Stimulated activated CD4-positive, alpha-beta T cell treated with anti-CD3 and anti-CD28 coated beads, Interleukin-4, amount 100 ng/mL, for 4 hours (primary cell): ENCODE data around the gene PTPN22.
"Not testable (repeated sequence)": the region's sequence is repeated elsewhere in the genome, so short reads cannot be mapped to it uniquely, and the experiment has no call there.

Experiments
- DNase-seq, 2 experiments: peaks; one replicate each; pipeline ENCODE4 v3.0.0-alpha.2; 2020

Gene PTPN22

DNA sequence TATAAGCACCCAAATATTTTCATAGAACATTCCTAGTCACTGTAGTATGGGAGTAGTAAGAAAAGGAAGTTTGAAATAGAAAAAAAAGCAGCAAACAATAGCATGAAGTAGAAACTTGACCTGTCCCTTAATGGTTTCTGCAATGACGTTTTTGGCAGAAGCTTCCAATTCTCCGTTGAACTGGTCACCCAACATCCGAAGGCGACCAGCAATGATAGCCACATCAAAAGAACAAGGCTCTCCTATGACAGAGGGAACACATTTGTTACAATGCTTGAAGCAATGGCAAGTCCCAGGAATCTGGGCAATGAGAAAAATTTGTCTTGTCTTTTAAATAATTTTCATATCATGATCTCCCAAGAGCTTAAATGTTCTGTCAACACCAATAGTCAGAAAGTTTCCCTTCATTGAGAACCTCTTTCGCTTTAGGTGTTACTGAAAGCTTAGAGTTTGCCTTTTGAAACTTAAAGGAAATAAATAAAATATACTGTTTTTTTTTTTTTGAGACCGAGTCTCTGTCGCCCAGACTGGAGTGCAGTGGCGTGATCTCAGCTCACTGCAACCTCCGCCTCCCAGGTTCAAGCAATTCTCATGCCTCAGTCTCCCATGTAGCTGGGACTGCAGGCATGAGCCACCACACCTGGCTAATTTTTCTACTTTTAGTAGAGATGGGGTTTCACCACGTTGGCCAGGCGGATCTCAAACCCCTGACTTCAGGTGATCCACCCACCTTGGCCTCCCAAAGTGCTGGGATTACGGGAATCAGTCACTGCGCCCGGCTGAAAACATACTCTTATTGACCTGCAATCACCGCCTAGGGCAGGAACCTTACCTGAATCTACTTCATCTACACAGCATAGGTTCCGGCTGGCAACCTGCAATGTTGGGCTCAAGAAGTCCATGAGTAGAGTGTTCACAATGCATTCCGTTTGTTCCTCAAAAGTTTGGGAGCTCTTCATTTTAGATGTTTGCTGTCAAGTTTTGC, 15.2 kb upstream of the PTPN22 start:
- no peak for DNase-seq

DNA sequence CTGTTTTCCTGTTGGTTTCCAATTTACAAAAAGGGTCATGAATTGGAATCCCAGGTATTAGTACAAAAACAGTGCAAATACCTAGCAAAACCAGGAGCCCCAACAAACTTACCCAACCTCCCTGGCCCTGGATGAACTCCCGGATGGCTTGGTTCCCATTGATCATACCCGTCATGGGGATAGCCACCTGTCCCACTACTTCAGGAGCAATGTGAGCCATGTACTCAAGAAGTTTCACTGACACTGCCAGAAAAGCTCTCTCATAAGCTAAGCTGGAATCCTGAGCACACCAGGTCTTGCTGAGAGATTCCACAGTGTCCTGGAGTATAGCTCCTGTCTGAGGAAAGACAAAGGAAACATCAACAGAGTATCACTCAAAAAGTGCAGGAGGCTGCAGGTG, 10.1 kb upstream of the PTPN22 start:
- DNase-seq = no peak

DNA sequence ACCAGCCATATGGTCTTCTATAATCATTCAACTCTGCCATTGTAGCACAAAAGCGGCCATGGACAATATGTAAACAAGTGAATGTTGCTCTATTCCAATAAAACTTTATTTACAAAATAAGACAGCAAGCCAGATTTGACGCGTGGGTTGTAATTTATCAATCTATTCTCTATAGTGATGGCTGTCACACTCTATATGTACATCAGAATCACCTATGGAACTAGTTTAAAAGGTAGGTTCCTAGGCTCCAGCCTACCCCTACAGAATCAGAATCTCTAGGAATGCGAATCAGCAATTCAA, 8.2 kb upstream of the PTPN22 start:
- DNase-seq = no peak

DNA sequence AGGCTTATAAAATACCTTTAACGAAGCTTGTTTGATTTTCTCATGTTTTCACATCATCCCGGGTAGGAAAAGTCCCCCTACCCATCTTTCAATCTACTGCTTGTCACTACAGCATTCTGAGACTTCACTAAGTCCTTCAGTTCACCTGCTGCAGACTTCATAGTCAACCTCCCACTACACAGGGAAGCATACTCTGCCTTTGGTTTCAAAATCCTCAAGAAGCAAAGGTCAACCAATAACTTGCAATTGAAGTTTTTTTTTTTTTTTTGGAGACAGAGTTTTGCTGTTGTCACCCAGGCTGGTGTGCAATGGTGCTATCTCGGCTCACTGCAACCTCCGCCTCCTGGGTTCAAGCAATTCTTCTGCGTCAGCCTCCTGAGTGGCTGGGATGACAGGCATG, 4.7 kb upstream of the PTPN22 start:
- DNase-seq = no peak

DNA sequence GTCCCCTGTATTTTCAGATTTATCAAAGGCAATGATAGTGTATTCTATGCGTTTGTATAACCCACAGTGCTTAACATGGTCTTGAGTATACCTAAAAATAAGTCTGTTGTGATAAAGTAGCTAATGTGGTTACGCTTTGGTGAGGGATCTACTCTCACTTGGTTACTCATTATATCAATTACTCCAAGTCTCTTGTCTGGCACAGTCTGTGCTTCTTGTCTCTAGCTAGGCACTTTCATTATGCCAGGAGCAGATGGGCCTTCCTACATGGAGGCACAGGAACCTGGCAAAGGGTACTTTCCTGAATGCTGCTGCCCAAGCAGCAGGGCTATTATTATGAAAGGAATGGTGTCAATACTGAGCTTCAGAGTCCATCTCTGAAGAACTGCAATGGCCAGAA, 4.2 kb upstream of the PTPN22 start:
- DNase-seq = no peak

DNA sequence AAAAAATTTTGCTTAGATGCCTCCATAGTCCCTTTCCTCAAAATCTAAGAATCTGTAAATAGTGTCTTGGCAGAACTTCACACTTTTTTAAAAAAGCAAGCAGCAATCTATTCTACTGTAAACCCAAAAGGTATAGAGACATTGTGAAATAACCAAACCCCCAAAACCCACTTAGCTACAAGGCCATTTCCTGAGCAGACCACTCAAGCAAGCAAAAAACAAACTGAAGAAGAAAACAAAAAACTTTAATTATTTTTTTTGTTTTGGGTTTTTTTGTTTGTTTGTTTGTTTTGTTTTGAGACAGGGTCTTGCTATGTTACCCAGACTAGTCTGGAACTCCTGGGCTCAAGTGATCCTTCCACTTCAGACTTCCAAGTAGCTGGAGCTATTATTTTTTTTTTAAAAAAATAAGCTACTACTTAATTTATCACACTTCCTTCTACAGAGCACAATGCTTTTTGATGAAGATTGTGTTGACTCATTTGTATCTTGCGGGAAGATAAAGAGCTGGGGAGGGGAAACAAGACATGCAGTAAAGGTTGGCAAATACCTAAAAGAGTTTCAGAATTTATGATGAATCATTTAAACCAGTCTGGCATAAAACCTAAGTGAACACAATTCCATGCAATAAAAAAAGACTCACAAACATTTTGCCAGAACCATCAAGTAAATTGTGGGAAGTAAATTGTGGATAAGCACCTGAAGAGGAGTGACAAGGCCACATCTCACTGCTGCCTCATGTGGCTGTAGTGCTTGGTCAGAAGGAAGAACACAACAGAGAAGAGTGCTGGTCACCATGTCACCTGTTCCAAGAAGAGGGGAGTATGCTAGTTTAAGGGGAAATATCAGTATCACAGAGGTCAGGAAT, 2.7 kb upstream of the PTPN22 start:
- DNase-seq = no peak

DNA sequence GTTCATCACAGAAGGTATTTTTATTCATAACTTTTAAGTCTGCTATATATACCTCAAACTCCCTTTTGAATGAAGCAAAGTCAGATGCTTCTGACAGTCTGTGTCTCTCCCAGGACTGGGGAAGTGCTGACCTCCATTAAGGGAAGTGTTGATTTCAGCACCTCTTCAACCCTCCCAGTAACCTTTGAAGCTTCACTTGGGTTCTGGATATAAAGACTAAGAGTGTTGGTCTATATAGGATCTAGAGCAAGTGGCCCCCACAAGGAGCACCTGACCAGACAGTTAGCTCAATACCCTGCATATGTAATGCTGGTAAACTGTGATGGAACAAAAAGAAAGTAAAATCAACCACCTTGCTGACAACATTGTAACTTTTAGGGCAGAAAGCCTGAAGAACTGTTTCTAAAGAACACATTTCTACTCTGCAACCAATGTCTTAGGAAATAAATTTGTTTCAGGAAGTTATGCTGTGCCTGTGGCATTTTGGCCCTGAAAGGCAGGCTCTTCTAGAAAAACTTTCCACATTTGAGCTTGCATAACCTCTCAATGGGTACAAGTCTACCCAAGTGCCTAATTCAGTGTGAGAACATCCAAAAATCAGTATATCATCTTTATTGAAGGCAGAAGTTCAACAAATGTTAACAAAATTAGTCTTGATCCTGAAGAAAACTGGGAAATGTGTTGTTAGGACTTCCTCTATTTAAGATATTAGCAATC, 865 bp upstream of the PTPN22 start:
- no peak for DNase-seq

DNA sequence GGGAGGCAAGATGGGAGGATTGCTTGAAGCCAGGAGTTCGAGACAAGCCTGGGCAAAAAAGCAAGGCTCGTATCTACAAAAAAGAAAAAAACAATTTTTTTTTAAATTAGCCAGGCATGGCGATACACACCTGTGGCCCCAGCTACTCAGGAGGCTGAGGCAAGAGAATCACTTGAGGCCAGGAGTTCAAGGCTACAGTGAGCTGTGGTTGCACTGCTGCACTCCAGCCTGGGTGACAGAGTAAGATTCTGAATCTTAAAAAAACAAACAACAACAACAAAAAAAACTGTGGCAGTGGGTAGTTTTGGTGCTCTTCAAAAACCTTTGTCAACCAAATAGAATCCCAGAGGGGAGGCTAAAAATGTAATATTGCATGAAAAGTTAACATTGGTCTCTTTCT, 734 bp downstream of the PTPN22 start:
- DNase-seq = no peak

DNA sequence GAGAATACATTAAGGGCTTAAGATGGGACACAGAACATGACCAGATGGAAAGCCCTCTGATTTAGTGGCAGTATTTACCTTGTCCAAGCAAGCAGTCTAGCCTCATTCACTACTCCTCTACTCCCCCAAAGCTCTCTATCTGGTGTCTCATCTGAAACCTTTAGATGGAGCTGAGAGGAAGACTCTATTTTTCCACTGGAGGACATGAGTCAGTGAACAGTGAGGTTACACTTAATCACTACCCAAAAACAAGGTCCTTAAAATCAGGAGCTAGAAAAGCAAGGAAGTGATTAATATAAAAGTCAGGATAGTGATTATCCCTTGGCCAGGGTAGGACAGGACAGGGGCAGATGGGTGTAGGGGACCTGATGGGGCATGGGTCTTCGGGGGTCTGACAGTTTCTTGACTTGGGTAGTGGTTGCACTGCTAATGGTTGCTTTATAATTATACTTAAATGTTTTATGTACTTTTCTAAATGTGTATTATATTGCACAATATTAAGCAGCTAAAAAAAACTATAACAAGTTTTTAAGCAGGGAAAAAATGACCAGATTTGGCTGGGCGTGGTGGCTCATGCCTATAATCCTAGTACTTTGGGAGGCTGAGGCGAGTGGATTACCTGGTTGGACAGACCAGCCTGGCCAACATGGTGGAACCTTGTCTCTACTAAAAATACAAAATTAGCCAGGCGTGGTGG, 3.0 kb downstream of the PTPN22 start:
- DNase-seq = no peak

DNA sequence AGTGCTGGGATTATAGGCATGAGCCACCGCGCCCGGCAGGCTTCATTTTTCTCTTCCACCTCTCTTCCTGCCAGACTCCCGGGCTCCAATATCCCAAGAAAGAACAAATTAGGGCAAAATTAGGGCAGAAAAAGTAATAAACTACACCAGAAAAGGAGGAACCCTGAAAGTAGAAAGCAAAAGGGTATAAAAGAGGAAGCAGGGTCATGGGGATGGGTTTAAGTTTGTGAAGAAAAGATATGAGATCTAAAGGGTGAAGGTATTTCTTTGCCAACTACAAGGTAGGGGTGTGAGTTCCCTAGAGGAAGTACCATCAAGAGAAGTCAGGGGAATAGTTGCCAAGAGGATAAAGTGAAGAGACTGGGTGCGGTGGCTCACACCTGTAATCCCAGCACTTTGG, 9.9 kb downstream of the PTPN22 start:
- DNase-seq = no peak

DNA sequence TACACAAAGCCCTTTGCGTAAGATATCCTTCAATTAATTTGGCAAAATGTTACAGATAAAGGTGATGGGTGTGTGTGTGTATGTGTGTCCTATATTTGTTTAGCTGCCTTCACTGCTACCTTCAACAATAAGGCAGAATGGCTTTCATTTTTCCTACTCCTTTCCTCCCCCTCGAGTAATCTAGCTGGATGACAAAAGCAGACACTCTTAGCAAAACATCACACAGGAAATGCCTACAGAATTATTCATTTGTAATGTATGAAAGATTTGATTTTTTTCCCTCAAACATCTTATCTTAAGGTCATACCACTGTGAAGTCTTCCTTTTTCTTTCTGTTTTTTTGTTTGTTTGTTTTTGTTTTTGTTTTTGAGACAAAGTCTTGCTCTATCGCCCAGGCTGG, 10.6 kb downstream of the PTPN22 start:
- no peak for DNase-seq

DNA sequence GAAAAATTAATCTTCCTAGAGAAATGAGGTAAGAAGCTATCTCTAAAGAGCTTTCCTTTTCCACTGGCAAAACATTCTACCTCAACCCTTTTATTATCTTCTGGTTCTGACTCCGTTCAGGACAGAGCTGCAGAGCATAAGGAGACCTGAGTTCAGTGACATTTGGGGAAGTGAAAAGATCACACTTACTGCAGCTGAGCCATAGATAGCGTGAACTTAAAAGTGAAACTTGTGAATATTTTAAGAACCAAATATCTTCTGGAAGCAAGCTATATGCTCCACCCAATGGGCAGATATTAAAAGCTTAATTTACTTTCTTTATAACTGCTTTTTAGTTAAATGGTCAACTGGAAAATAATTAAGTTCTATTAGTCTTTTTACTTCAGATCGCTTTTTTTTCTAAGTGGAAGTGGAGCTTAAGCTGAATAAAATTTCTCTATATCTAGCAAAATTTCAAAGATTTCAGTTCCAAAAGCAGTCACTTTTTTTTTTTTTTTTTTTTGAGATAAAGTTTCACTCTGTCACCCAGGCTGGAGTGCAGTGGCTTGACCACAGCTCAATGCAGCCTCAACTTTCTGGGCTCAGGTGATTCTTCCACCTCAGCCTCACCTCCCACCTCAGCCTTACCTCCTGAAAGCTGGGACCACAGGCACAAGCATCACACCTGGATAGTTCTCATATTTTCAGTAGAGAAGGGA, 11.9 kb downstream of the PTPN22 start:
- DNase-seq = no peak

DNA sequence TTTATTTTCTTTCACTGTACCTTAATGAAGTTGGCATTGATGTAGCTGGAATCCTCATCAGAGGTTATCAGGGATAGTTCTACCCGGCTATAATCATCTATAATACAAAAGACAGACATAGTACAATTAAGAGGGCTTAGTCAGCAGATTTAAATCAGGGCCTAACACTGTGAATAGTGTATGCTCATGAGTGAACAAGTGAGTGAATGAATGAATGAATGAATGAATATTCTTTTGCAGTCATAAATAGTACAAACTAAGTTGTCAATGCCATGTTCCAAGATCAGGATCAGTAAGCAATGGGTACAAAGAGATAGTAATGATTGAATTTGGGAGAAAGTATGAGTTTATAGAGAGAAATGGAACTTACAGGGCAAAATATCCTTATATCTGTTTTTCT, 12.5 kb downstream of the PTPN22 start:
- no peak for DNase-seq

DNA sequence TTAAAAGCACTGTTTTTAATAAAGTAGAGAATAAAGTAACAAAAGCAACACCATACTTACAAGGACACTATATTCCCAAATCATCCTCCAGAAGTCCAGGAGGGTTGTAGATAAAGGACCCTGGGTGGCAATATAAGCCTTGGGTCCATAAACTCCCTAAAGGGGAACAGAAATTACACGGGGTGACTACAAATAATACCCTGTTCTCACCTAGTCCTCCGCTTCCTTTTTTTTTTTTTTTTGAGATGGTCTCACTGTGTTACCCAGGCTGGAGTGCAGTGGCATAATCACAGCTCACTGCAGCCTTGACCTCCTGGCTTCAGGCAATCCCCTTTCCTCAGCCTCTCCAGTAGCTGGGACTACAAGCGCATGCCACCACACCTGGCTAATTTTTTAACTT, 13.1 kb downstream of the PTPN22 start:
- DNase-seq = no peak

DNA sequence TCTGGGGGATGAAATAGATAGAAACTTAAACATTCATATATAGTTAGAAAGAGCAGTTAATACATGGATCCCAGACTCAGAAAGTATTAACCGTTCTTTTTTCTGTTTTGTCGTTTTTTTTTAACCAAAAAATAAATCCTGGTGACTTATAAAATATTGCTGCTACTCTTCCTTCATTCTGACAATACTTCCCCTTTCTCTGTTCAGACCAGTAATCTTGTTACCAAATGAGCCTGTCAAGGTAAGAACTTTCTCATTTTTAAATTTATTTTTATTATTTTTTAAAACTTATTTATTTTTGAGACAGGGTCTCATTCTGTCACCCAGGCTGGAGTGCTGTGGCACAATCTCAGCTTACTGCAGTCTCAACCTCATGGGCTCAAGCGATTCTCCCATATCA, 13.7 kb downstream of the PTPN22 start:
- no peak for DNase-seq

DNA sequence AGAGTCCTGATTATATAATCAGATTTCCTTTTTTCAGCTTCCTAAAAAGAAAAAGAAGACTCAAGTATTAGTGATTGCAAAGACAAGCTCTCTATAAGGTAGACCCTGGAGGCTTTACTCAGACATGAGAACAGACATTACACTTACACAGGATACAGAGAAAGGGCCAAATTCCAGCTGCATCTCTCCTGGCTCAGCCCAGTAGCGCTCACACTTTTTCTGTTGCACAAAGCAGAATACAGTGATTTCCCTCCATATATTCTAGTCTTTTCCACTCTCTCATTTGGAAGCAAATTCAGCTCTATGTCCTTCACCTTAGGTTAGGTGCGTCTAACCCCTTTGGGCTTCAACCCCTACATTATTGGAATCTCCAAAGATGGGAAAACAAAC, 15.1 kb downstream of the PTPN22 start:
- DNase-seq = no peak

DNA sequence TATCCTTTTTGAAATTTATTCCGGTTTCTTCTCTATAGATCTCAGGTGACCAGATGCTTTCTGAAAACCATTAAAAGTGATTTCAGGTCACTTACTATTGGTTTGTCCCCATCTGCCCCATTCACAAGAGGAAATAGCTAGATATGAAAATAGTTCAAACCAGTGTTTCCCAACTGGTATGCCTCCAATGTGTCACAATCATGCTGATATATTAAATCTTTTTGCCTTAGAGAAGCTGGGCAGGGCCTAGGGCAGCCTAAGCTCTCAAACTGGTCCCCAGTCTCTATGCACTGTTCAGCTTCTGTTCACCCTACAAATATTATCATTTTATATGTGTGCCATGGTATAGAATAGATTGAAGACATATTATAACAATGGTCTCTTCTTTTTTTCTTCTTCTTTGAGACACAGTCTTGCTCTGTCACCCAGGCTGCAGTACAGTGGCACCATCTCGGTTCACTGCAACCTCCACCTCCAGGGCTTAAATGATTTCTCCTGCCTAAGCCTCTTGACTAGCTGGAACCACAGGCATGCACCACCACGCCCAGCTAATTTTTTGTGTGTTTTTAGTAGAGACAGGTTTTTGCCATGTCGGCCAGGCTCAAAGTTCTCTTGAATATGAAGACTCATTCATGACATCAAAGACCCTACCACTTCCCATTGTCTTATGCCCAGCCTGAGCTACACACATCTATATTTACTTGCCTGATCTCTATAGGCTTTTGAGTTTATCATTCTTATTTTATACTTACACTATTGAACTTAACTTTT, 15.7 kb downstream of the PTPN22 start:
- DNase-seq = no peak

DNA sequence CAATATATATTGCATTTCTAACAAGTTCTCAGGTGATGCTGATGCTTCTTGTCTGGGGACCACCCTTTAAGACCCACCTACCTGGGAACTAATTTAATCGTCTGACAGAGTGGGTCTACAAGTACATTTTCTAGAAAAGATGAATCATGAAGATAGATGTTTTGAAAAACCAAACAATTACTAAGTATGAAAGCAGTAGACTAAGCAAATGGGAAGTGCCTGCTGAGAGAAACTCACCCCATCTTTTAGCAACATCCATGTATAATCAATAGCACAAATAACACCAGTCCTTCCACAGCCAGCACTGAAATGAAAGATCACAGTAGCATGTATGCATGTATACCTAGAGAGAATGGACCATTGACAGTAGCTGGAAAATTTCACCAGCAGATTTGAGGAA, 17.3 kb downstream of the PTPN22 start:
- DNase-seq = no peak

DNA sequence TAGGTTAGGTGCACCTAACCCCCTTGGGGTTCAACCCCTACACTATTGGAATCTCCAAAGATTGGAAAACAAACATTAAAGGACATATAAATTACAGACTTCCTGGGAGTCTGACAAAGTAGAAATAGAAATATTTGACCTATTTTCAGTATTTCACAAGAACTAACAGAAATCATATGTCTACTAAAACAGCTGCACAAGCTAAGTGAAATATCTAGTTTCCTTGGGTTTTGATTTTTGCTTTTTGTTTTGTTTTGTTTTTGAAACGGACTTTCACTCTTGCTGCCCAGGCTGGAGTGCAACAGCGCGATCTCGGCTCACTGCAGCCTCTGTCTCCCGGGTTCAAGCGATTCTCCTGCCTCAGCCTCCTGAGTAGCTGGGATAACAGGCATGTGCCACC, 18.8 kb downstream of the PTPN22 start:
- not testable (repeated sequence) for DNase-seq

DNA sequence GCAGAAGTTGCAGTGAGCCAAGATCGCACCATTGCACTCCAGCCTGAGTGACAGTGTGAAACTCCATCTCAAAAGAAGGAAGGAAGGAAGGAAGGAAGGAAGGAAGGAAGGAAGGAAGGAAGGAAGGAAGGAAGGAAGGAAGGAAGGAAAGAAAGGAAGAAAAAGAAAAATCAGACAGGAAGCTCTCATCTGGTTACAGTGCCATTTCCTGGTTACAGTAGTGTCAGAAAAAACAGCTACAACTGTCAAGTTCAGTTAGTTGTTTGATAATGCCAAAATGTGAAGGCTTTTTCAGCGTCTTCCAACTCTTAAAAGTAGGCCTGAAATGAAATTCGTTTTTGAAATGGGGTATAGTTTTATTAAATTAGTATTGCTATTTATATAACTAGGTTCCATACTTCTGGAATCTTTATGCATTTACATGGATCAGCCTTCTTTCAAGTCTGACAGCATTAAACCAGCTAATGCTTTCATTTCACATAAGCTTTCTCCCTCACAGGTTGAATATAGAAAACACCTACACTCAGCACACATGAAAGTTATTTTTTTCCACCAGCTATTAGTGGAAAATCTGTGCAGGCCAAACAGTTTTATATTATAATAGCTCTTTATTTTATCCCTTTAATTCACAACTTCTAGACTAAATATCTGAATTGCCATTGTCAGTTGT, 21.2 kb downstream of the PTPN22 start:
- DNase-seq = no peak

DNA sequence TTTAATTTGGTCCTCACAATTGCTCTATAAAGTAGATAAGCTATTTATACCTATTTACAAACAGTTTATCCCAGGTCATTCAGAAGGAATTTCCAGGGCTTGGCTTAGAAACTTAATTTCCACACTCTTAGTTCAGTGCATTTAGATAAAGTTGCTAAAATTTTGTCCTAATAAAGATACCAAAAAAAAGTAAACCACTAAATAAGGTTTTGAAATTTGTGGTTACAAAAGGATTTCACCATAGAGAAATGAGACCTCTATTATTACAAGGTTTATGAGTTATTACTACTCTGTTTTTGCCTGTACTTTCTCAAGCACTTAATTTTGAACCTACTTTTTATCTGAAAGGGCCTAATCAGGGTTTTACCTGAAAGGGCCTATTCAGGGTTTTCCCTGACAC, 22.4 kb downstream of the PTPN22 start:
- no peak for DNase-seq
